ENCODE measurements around the gene PXMP2.
A peak's percentile ranks its signal among the peaks of the same experiment; 100 is the strongest.

The PXMP2 gene

GRCh38 chr12:132687211-132688164, at the start of gene PXMP2, which contains the start of gene POLE:
Gene PXMP2 (plus strand): TSS chr12:132687587. CDS start chr12:132687671, 84 bp downstream.
Gene POLE (minus strand): TSS chr12:132687342. CDS start chr12:132687315, 27 bp downstream.
- peaks cover 22% of the 10 kb centered on the region for H3K4me1 Mint-ChIP-seq (ENCODE audit: low read depth)
- peaks cover 3% of the 10 kb centered on the region for H3K27me3 Mint-ChIP-seq
- H3K36me3 Mint-ChIP-seq (ENCODE audit: low read depth): peaks cover 17% of the 10 kb centered on the region
- peak within 1 kb of the TSS; percentile 76 for H3K27ac Mint-ChIP-seq
- H3K9me3 Mint-ChIP-seq: no peaks in the 10 kb centered on the region
- peak within 1 kb of the TSS; percentile 80 for H3K4me3 Mint-ChIP-seq

- Mint-ChIP-seq H3K4me1 (ENCODE audit: low read depth) (no peaks in the 10 kb centered on the region), H3K27me3 (no peaks in the 10 kb centered on the region), H3K9me3 (no peaks in the 10 kb centered on the region), H3K27ac (no peak overlapping the region), H3K36me3 (ENCODE audit: low read depth) (peaks cover 88% of the 10 kb centered on the region), H3K4me3 (no peak overlapping the region)
Observed at GRCh38 chr12:132637811-132638210, 49.6 kb upstream of the PXMP2 start.

- Mint-ChIP-seq H3K4me1 (ENCODE audit: low read depth) (no peaks in the 10 kb centered on the region), H3K9me3 (no peaks in the 10 kb centered on the region), H3K27me3 (no peaks in the 10 kb centered on the region), H3K27ac (no peak overlapping the region), H3K4me3 (no peak overlapping the region), H3K36me3 (ENCODE audit: low read depth) (peaks cover 90% of the 10 kb centered on the region)
Observed at GRCh38 chr12:132638541-132639408, 48.6 kb upstream of the PXMP2 start.

- Mint-ChIP-seq H3K36me3 (ENCODE audit: low read depth) (peaks cover 83% of the 10 kb centered on the region), H3K9me3 (no peaks in the 10 kb centered on the region), H3K4me1 (ENCODE audit: low read depth) (no peaks in the 10 kb centered on the region), H3K27ac (no peak overlapping the region), H3K27me3 (no peaks in the 10 kb centered on the region), H3K4me3 (no peak overlapping the region)
Observed at GRCh38 chr12:132639956-132640520, 47.3 kb upstream of the PXMP2 start.

DNA sequence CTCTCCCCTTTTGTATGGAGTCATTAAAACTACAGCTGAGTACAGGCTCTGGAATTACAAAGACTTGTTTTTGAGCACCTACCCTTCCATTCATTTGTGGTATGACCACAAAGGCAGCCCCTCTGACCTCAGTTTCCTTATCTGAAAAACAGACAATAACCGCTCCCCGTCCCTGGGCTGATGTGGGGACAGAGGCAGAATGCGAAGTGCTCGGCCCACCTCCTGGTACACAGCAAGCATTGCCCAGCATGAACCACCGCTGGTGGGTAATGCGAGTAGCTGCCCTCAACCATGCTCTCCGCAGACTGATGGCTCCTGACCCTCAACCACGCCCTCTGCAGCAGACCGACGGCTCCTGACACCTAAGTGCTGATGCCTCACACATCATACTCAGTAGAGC, 46.5 kb upstream of the PXMP2 start:
- Mint-ChIP-seq H3K4me3 (no peak overlapping the region), H3K27me3 (no peaks in the 10 kb centered on the region), H3K27ac (no peak overlapping the region)

GRCh38 chr12:132641811-132642650, 45.4 kb upstream of the PXMP2 start:
- no peaks in the 10 kb centered on the region for H3K27me3 Mint-ChIP-seq
- H3K9me3 Mint-ChIP-seq: no peaks in the 10 kb centered on the region
- no peak overlapping the region for H3K27ac Mint-ChIP-seq

More for the DNA sequence above, 46.5 kb upstream of the PXMP2 start:
- Mint-ChIP-seq H3K36me3 (ENCODE audit: low read depth) (peaks cover 78% of the 10 kb centered on the region), H3K4me1 (ENCODE audit: low read depth) (no peaks in the 10 kb centered on the region), H3K9me3 (no peaks in the 10 kb centered on the region)

GRCh38 chr12:132642846-132643835, 44.2 kb upstream of the PXMP2 start:
- Mint-ChIP-seq H3K4me3 (no peak overlapping the region), H3K27me3 (no peaks in the 10 kb centered on the region), H3K4me1 (ENCODE audit: low read depth) (peaks cover 3% of the 10 kb centered on the region), H3K27ac (no peak overlapping the region), H3K36me3 (ENCODE audit: low read depth) (peaks cover 74% of the 10 kb centered on the region), H3K9me3 (no peaks in the 10 kb centered on the region)

More at GRCh38 chr12:132641811-132642650, 45.4 kb upstream of the PXMP2 start:
- no peaks in the 10 kb centered on the region for H3K4me1 Mint-ChIP-seq (ENCODE audit: low read depth)
- H3K36me3 Mint-ChIP-seq (ENCODE audit: low read depth): peaks cover 75% of the 10 kb centered on the region
- H3K4me3 Mint-ChIP-seq: no peak overlapping the region

DNA sequence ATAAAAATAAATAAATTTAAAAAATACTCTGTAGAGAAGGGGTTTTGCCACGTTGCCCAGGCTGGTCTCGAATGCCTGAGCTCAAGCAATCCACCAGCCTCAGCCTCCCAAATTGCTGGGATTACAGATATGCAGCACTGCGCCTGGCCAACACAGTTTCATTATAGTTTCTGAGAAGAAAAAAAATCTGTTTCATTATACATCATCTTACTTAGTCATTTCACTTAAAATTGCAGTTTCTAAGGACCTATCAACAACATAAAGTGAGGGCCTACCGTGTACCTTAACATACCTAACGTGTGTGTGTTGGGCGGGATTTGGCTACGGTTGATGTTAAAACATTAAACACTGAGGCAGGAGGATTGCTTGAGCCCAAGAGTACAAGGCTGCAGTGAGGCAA, 40.5 kb upstream of the PXMP2 start:
- no peak overlapping the region for H3K27ac Mint-ChIP-seq
- no peak overlapping the region for H3K4me3 Mint-ChIP-seq
- H3K27me3 Mint-ChIP-seq: no peaks in the 10 kb centered on the region
- no peaks in the 10 kb centered on the region for H3K9me3 Mint-ChIP-seq
- peaks cover 3% of the 10 kb centered on the region for H3K4me1 Mint-ChIP-seq (ENCODE audit: low read depth)
- H3K36me3 Mint-ChIP-seq (ENCODE audit: low read depth): peaks cover 62% of the 10 kb centered on the region

DNA sequence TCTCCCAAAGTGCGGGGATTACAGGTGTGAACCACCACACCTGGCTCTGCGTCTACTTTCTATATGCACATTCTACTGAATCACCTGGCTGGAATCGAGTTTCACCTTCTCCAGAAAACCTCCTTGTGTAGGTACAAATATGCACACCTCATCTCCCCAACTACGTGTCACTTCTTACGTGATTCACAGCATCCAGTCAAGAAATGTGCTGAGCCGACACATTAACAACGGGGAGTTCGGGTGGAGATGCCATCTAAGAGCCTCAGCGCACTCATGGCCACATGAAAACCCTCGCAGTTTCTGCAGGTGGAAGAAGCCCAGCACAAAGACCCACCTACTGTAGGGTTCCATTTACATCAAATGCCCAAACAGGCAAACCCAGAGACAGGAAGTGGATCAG, 39.5 kb upstream of the PXMP2 start:
- Mint-ChIP-seq H3K9me3 (no peaks in the 10 kb centered on the region), H3K36me3 (ENCODE audit: low read depth) (peaks cover 62% of the 10 kb centered on the region), H3K4me3 (no peak overlapping the region), H3K4me1 (ENCODE audit: low read depth) (peaks cover 3% of the 10 kb centered on the region), H3K27ac (no peak overlapping the region), H3K27me3 (no peaks in the 10 kb centered on the region)

DNA sequence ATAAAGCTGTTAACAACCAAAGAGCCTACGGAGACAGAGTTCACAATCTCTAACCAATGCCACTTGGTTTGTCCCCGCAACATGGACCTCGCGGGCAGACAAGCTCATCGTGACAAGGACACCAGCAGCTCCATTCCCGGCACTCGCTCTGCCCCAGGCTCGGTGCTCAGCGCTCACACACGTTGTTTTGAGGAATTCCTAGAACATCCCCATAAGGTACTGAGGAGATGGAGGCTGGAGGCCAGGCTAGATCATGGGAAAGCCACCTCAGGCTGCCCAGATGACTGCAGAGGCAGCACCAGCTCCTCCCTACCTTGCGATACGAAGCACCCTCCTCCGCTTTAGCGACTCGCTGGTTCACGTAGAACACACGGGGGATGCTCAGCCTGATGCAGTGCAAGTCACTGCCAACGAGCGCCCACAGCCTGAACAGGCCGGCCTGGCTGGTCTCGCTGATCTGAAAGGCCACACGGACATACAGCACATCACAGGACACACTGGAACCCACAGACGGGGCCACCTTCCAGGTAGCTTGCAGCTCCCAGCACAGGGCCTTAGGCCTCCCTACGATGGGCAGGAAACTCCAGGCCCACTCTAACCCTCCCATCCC, 38.7 kb upstream of the PXMP2 start:
- no peak overlapping the region for H3K27ac Mint-ChIP-seq
- H3K27me3 Mint-ChIP-seq: no peaks in the 10 kb centered on the region
- no peaks in the 10 kb centered on the region for H3K9me3 Mint-ChIP-seq
- peaks cover 3% of the 10 kb centered on the region for H3K4me1 Mint-ChIP-seq (ENCODE audit: low read depth)
- H3K36me3 Mint-ChIP-seq (ENCODE audit: low read depth): peaks cover 59% of the 10 kb centered on the region
- no peak overlapping the region for H3K4me3 Mint-ChIP-seq

DNA sequence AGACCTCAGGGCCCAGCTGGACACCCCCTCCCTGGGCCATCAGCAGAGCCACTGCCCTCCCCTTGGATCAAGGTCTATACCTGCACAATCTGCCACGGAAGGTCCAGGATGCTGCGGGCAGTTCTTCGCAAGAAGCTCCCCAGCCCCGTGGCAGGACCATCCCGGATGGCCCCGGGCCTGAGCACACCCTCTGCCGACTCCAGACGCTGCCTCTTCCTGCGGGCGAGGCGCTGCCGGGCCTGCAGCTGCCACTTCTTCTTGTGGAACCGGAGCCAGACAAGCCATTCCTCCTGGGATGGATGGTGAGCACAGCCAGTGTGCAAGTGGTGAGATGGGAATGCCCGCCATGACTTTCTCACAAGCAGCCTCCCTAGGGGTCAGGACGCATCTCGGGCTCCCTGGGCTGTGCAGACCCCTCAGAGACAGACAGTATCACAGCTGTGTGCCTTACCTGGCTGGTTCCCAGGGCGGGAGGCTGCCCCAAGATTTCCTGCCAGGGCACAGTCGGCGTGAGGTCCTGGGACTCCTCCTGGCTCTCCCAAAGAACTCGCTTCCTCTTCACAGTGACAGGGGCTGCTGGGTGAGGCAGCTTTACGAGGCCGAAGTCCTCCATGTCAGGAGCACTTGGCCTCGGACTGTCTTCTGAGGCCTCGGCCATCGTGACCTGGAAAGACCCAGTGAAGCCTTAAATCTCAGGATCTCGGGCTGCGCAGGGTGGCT, 38.0 kb upstream of the PXMP2 start:
- Mint-ChIP-seq H3K27me3 (no peaks in the 10 kb centered on the region), H3K4me1 (ENCODE audit: low read depth) (peaks cover 3% of the 10 kb centered on the region), H3K36me3 (ENCODE audit: low read depth) (peaks cover 61% of the 10 kb centered on the region), H3K9me3 (no peaks in the 10 kb centered on the region), H3K4me3 (no peak overlapping the region), H3K27ac (no peak overlapping the region)

DNA sequence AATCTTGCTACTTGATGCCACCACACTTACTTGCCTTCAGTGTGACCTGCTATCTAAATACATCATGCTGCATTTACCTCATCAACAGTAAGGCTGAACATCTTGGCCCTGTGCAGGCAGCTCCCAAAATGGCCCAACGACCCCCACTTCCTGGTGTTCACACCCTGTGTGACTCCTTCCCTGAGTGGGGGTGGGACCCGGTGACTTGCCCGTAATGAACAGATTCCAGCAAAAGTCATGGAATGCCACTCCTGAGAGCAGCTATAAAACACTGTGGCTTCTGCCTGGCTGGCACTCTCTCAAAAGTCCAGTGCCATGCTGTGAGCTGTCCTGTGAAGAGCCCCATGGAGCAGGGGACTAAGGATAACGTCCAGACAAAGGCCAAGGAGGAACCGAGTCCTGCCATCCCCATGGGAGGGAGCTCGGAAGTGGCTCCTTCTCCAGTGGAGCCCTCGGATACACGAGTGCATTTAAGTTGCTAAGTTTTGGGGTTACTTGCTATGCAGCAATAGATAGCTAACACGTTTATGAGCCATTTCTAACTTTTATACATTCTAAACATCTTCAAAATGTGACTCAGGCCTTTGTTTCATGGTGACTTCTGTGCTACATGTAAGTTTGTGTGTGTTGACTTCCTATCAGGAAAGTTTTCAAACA, 35.8 kb upstream of the PXMP2 start:
- no peaks in the 10 kb centered on the region for H3K27me3 Mint-ChIP-seq
- peaks cover 3% of the 10 kb centered on the region for H3K4me1 Mint-ChIP-seq (ENCODE audit: low read depth)
- H3K27ac Mint-ChIP-seq: no peak overlapping the region
- H3K4me3 Mint-ChIP-seq: no peak overlapping the region
- no peaks in the 10 kb centered on the region for H3K9me3 Mint-ChIP-seq
- H3K36me3 Mint-ChIP-seq (ENCODE audit: low read depth): peaks cover 64% of the 10 kb centered on the region
